Spleen (tissue), 7 donors: Measurements from ENCODE around the gene DDX17.

ENCODE experiments used
- CTCF ChIP-seq, 11 experiments: fragments of 200-600 bp in 7 of 11; fragments of 450-650 bp in 4 of 11; sonication (generic) in 4 of 11; IDR thresholded peaks in 8 of 11; conservative IDR thresholded peaks in 3 of 11; 1 replicate in 7 of 11; 2 replicates in 4 of 11; pipeline versions ENCODE4 v1.4.0 to v1.8.0; 2016 to 2021; ENCODE audit warnings: antibody characterized with exemption in 11 of 11, inconsistent platforms in 4 of 11, mild to moderate bottlenecking in 1 of 11
- POLR2A ChIP-seq, 3 donors: fragments of 450-650 bp; IDR thresholded peaks; one replicate each; pipeline ENCODE4 v1.5.1; 2017; ENCODE audit warnings: antibody characterized with exemption in 3 of 3, mild to moderate bottlenecking in 1 of 3
- POLR2AphosphoS5 ChIP-seq, 3 donors: sonication (generic); formaldehyde crosslinking; IDR thresholded peaks; one replicate each; pipeline ENCODE4 v1.5.1; 2017; ENCODE audit warnings: antibody characterized with exemption in 3 of 3
- donor health status: DM: no; HTN: no; CAD: no; lungs with moderate emphysema.
- donor health status: DM: no; HTN: no; CAD: no.
- donor health status: DM: no; HTN: no; CAD: no.

- TF ChIP-seq CTCF (IDR thresholded peaks at IDR 0.05 in 8 of 11, conservative IDR thresholded peaks at IDR 0.05 in 3 of 11), result no peak
- no peak for TF ChIP-seq POLR2A (IDR thresholded peaks at IDR 0.05)
- peak in 1 of 3 donors; percentile 65 for TF ChIP-seq POLR2AphosphoS5 (IDR thresholded peaks at IDR 0.05)
These were observed 16.5 kb downstream of the DDX17 start for GRCh38 chr22:38489561-38490145.
